Stimulated activated CD8-positive, alpha-beta memory T cell treated with anti-CD3 and anti-CD28 coated beads, Interleukin-4, amount 100 ng/mL, for 1 hour (primary cell): Measurements from ENCODE around the gene PTBP1.

Experiments
- DNase-seq, 2 donors: peaks; one replicate each; pipeline ENCODE4 v3.0.0-alpha.2; 2020; ENCODE audit warnings: low read depth in 2 of 2, low spot score in 1 of 2

PTBP1 gene

GRCh38 chr19:797528-798414 lies 519 bp downstream of the PTBP1 start:
- peak; percentile 65 to 75 for DNase-seq

GRCh38 chr19:798415-799075 lies 1.3 kb downstream of the PTBP1 start:
- DNase-seq: no peak

GRCh38 chr19:799076-799881 lies 2.0 kb downstream of the PTBP1 start:
- DNase-seq: no peak

GRCh38 chr19:800360-801029 lies 3.2 kb downstream of the PTBP1 start:
- no peak for DNase-seq

GRCh38 chr19:801030-801860 lies 4.0 kb downstream of the PTBP1 start:
- no peak for DNase-seq

- DNase-seq: no peak
Measured at GRCh38 chr19:801861-802497, 4.7 kb downstream of the PTBP1 start.

GRCh38 chr19:802498-803098 lies 5.3 kb downstream of the PTBP1 start:
- no peak for DNase-seq

- no peak for DNase-seq
Measured at GRCh38 chr19:803099-803561, 5.9 kb downstream of the PTBP1 start.

- DNase-seq: no peak
Measured at GRCh38 chr19:803686-804418, 6.6 kb downstream of the PTBP1 start.

GRCh38 chr19:804419-805165 lies 7.3 kb downstream of the PTBP1 start:
- no peak for DNase-seq

- no peak for DNase-seq
Measured at GRCh38 chr19:805166-805551, 7.9 kb downstream of the PTBP1 start.

- DNase-seq: no peak
Measured at GRCh38 chr19:805600-806550, 8.6 kb downstream of the PTBP1 start.

GRCh38 chr19:806815-807421 lies 9.7 kb downstream of the PTBP1 start:
- no peak for DNase-seq

GRCh38 chr19:807627-808422 lies 10.6 kb downstream of the PTBP1 start:
- DNase-seq: no peak

- DNase-seq: no peak
Measured at GRCh38 chr19:808423-808775, 11.1 kb downstream of the PTBP1 start.
